ENCODE measurements around the gene SVBP.

- TF ChIP-seq, protein P1, sequence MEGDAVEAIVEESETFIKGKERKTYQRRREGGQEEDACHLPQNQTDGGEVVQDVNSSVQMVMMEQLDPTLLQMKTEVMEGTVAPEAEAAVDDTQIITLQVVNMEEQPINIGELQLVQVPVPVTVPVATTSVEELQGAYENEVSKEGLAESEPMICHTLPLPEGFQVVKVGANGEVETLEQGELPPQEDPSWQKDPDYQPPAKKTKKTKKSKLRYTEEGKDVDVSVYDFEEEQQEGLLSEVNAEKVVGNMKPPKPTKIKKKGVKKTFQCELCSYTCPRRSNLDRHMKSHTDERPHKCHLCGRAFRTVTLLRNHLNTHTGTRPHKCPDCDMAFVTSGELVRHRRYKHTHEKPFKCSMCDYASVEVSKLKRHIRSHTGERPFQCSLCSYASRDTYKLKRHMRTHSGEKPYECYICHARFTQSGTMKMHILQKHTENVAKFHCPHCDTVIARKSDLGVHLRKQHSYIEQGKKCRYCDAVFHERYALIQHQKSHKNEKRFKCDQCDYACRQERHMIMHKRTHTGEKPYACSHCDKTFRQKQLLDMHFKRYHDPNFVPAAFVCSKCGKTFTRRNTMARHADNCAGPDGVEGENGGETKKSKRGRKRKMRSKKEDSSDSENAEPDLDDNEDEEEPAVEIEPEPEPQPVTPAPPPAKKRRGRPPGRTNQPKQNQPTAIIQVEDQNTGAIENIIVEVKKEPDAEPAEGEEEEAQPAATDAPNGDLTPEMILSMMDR (tag by site-specific recombination; IDR thresholded peaks at IDR 0.05) = no peak
- no peak for TF ChIP-seq ZBTB1 (tag by site-specific recombination; IDR thresholded peaks at IDR 0.05)
Observed at GRCh38 chr1:42835422-42835821, 18.2 kb upstream of the SVBP start.
